K562 treated with DMSO at 1 percent for 4 hours (cell line): ENCODE measurements around the gene UBA3. TPM values are rescaled to one million over a fixed set of nuclear protein-coding genes. Genes with fewer than 3 reads are reported as not detected.

Experiments
- total RNA-seq: library from RNA; unstranded; fragments of 300-600 nt; gene quantifications from 2 replicates; pipeline ENCODE4 v1.2.3, GENCODE V29; 2022; ENCODE audit not compliant: insufficient read depth

The UBA3 gene
- total RNA-seq = 23.1 and 28.1 TPM in 2 replicates

GRCh38 chr3:69080233-69080920 is at the start of gene UBA3:
TSS of gene UBA3 (minus strand) at chr3:69080365. CDS start at chr3:69080353, 12 bp downstream.

GRCh38 chr3:69122403-69122802 is 42.2 kb upstream of the UBA3 start, which contains the start of gene LMOD3:
TSS of gene LMOD3 (minus strand) at chr3:69122595. CDS start at chr3:69122386, 209 bp downstream.

GRCh38 chr3:69084326-69085167 is 4.4 kb upstream of the UBA3 start, which contains the start of gene ARL6IP5:
TSS of gene ARL6IP5 (plus strand) at chr3:69084937. CDS start at chr3:69085048, 111 bp downstream.

GRCh38 chr3:69051756-69052471 is 28.3 kb downstream of the UBA3 start, which contains the start of gene TMF1:
TSS of gene TMF1 (minus strand) at chr3:69052333. CDS start at chr3:69052086, 247 bp downstream.

GRCh38 chr3:69013253-69014021 is 66.7 kb downstream of the UBA3 start, which contains the start of gene EOGT:
TSS of gene EOGT (minus strand) at chr3:69013684. CDS start at chr3:69009846, 3,838 bp downstream.

Other genes starting within 250 kb of the UBA3 start
- gene TAFA4, start 147.8 kb downstream of the UBA3 start, total RNA-seq = not detected in 2 replicates
- 3.4 and 5.1 TPM in 2 replicates for gene EOGT, start 66.7 kb downstream of the UBA3 start, total RNA-seq
- gene TMF1, start 28.0 kb downstream of the UBA3 start, total RNA-seq = 8.1 and 8.8 TPM in 2 replicates
- gene ARL6IP5, start 4.6 kb upstream of the UBA3 start, total RNA-seq = 23.4 and 23.6 TPM in 2 replicates
- gene LMOD3, start 42.2 kb upstream of the UBA3 start, total RNA-seq = 0.13 TPM in 1 of 2 replicates, not detected in the other